GM12873 (cell line): ENCODE measurements around the gene MRPL36.

ENCODE experiments used
- CTCF ChIP-seq: IDR thresholded peaks from 2 replicates; pipeline ENCODE4 v1.5.1; 2012; ENCODE audit warnings: low read depth, mild to moderate bottlenecking, moderate library complexity, low read length, control low read depth; ENCODE audit not compliant: insufficient read depth; ENCODE audit errors: missing control alignments

MRPL36 gene

GRCh38 chr5:1817261-1818043 lies 17.8 kb upstream of the MRPL36 start:
- TF ChIP-seq CTCF = no peak

- no peak for TF ChIP-seq CTCF
Measured at GRCh38 chr5:1815881-1816292, 16.2 kb upstream of the MRPL36 start.

GRCh38 chr5:1815071-1815786 lies 15.6 kb upstream of the MRPL36 start:
- no peak for TF ChIP-seq CTCF

GRCh38 chr5:1814183-1815020 lies 14.8 kb upstream of the MRPL36 start:
- TF ChIP-seq CTCF = no peak

- no peak for TF ChIP-seq CTCF
Measured at GRCh38 chr5:1810581-1811101, 11.0 kb upstream of the MRPL36 start.

- TF ChIP-seq CTCF = no peak
Measured at GRCh38 chr5:1809416-1810035, 9.9 kb upstream of the MRPL36 start.

- no peak for TF ChIP-seq CTCF
Measured at GRCh38 chr5:1808439-1808838, 8.8 kb upstream of the MRPL36 start.
